Cardiac fibroblast (primary cell): Measurements from ENCODE around the gene PLPPR1.
"Not testable (repeated sequence)": the region's sequence is repeated elsewhere in the genome, so short reads cannot be mapped to it uniquely, and the experiment has no call there.

ENCODE experiments used
- DNase-seq, 2 donors: peaks; one replicate each; pipeline versions ENCODE4 v3.0.0 to v3.0.0-alpha.2; 2010; ENCODE audit warnings: low read depth in 2 of 2
- H3K4me3 ChIP-seq, 2 donors: replicated peaks in 1 of 2; 1 replicate in 1 of 2; 2 replicates in 1 of 2; pipeline ENCODE4 v1.5.1; 2011; ENCODE audit warnings: low read depth in 2 of 2, low read length in 2 of 2, mild to moderate bottlenecking in 2 of 2, moderate library complexity in 1 of 2
- CTCF ChIP-seq: IDR thresholded peaks from one replicate; pipeline ENCODE4 v1.5.1; 2011; ENCODE audit warnings: low read depth, mild to moderate bottlenecking, low read length, inconsistent platforms

Gene PLPPR1

GRCh38 chr9:101117161-101117560 lies 88.6 kb downstream of the PLPPR1 start:
- H3K4me3 ChIP-seq, result no peak overlapping the region
- no peak for DNase-seq
- TF ChIP-seq CTCF, result no peak

DNA sequence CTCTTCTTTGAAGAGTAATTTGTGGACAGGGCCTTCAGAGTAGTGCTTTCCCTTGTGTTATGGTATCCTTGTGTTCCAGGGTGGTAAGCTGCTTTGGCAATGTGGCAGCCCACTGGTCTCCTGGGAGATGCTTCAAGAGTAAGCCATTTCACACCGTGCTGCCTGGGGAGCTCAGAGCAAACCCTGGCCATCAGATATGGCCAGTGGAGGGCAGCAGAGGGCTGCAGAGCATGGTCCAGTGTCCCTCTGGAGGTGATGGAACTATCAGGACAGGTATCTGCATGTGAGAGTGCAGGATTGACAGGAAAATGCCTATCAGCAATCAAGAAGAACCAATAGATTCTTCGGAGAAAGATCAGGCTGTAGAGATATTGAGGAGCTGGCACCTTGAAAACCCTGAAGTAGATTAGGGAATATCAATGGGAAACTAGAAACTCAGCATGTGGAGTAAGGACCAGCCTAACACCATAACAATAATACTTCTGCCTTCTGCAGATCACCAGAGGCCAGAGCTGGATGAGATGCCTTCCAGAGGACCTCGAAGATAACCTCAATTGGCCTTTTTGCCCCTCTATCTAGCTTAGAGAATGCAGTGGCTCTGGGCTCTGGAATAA lies 90.8 kb downstream of the PLPPR1 start:
- peak; percentile 10 to 11 for DNase-seq
- no peak overlapping the region for H3K4me3 ChIP-seq
- TF ChIP-seq CTCF, result peak; percentile 60

GRCh38 chr9:101121836-101122399 lies 93.4 kb downstream of the PLPPR1 start:
- no peak overlapping the region for H3K4me3 ChIP-seq
- no peak for TF ChIP-seq CTCF
- no peak for DNase-seq

DNA sequence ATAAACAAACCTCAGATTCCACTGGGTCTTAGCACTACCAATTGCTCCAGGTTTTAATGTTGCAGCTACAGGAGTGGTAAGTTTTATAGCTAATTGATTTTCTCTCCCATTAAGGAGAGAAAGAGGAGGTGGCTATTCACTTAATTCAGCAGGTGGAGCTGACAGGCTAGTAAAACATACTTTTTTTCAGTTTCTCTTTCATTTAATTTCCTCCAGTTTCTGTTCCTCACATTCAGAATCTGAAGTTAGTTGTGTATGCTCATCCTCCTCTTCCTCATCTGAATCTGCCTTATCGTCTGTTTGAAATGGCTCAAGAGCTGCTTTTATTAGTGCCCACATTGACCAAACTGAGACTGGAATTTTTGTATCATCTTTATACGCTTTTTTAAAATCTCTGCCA lies 98.0 kb downstream of the PLPPR1 start:
- TF ChIP-seq CTCF, result no peak
- no peak for DNase-seq
- no peak overlapping the region for H3K4me3 ChIP-seq

- not testable (repeated sequence) for DNase-seq, H3K4me3 ChIP-seq
Observed at GRCh38 chr9:101127369-101127768, 98.8 kb downstream of the PLPPR1 start.

DNA sequence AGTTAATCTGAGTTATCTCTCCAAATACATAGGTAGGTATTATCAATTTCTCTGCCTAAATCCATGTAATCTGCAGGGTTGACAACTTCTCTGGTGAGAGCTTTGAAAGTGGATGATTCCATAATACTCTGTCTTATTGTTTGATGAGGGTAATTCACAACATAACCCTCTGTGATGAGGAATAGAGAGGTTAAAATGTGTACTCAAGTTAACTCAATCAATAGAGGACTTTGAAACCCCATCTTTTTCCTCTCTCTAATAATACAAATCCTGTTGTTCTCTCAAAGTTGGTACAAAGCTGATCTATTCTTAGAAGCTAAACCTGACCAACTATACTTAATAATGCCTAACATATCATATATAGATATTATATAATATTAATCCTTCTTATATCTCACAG lies 100.1 kb downstream of the PLPPR1 start:
- no peak overlapping the region for H3K4me3 ChIP-seq
- no peak for TF ChIP-seq CTCF
- DNase-seq, result no peak

- no peak overlapping the region for H3K4me3 ChIP-seq
- no peak for DNase-seq
- no peak for TF ChIP-seq CTCF
Observed at GRCh38 chr9:101130054-101130453, 101.5 kb downstream of the PLPPR1 start.
